HepG2 (cell line): Measurements from ENCODE around the gene TTBK1. TPM values are rescaled to one million over a fixed set of nuclear protein-coding genes. Genes with fewer than 3 reads are reported as not detected.

ENCODE experiments used
- ATAD3A ChIP-seq: sonication (generic); formaldehyde crosslinking; IDR thresholded peaks from 2 replicates; pipeline ENCODE4 v1.4.0; 2020; ENCODE audit warnings: missing genetic modification reagents
- ETV6 ChIP-seq: sonication (generic); formaldehyde crosslinking; conservative IDR thresholded peaks from 2 replicates; pipeline ENCODE4 v1.4.0; 2020; ENCODE audit warnings: missing genetic modification reagents
- FLYWCH1 ChIP-seq: sonication (generic); formaldehyde crosslinking; IDR thresholded peaks from 2 replicates; pipeline ENCODE4 v1.8.1; 2023; ENCODE audit warnings: mild to moderate bottlenecking, missing genetic modification reagents
- FOXA3 ChIP-seq: IDR thresholded peaks from 2 replicates; pipeline ENCODE4 v1.6.1; 2016; ENCODE audit warnings: missing genetic modification reagents, missing compliant biosample characterization
- MZF1 ChIP-seq: sonication (generic); formaldehyde crosslinking; IDR thresholded peaks from 2 replicates; pipeline ENCODE4 v1.8.1; 2023; ENCODE audit warnings: mild to moderate bottlenecking, missing genetic modification reagents, borderline replicate concordance
- NFKB2 ChIP-seq: sonication (generic); formaldehyde crosslinking; IDR thresholded peaks from 2 replicates; pipeline ENCODE4 v1.4.0; 2020; ENCODE audit warnings: missing genetic modification reagents, borderline replicate concordance
- PHB2 ChIP-seq: fragments of 450-650 bp; IDR thresholded peaks from 2 replicates; pipeline ENCODE4 v1.6.1; 2018; ENCODE audit not compliant: partially characterized antibody
- PHF5A ChIP-seq: IDR thresholded peaks from one replicate; pipeline ENCODE4 v1.6.1; 2018; ENCODE audit warnings: low read depth, missing genetic modification reagents; ENCODE audit not compliant: unreplicated experiment
- PPARG ChIP-seq: conservative IDR thresholded peaks from 2 replicates; pipeline ENCODE4 v1.6.1; 2016; ENCODE audit warnings: missing biosample characterization, missing genetic modification reagents
- REPIN1 ChIP-seq: sonication (generic); formaldehyde crosslinking; IDR thresholded peaks from 2 replicates; pipeline ENCODE4 v1.8.0; 2022; ENCODE audit warnings: missing genetic modification reagents, low read depth, mild to moderate bottlenecking, borderline replicate concordance
- SRSF9 ChIP-seq: fragments of 200-400 bp; formaldehyde crosslinking; IDR thresholded peaks from 2 replicates; pipeline ENCODE4 v1.6.1; 2018; ENCODE audit warnings: borderline replicate concordance, mild to moderate bottlenecking, low read depth, low read length; ENCODE audit not compliant: insufficient read depth, poor library complexity, severe bottlenecking
- XBP1 ChIP-seq: sonication (generic); formaldehyde crosslinking; IDR thresholded peaks from 2 replicates; pipeline ENCODE4 v1.5.0; 2020; ENCODE audit warnings: missing genetic modification reagents
- ZNF441 ChIP-seq: sonication (generic); formaldehyde crosslinking; IDR thresholded peaks from 2 replicates; pipeline ENCODE4 v1.7.0; 2021; ENCODE audit warnings: missing genetic modification reagents, borderline replicate concordance
- ZNF574 ChIP-seq: sonication (generic); formaldehyde crosslinking; IDR thresholded peaks from 2 replicates; pipeline ENCODE4 v1.4.0; 2020; ENCODE audit warnings: missing genetic modification reagents
- ZNF576 ChIP-seq: sonication (generic); formaldehyde crosslinking; IDR thresholded peaks from 2 replicates; pipeline ENCODE4 v1.4.0; 2020; ENCODE audit warnings: mild to moderate bottlenecking, missing genetic modification reagents
- ZNF589 ChIP-seq: sonication (generic); formaldehyde crosslinking; conservative IDR thresholded peaks from 2 replicates; pipeline ENCODE4 v1.8.0; 2022; ENCODE audit warnings: mild to moderate bottlenecking, moderate library complexity, missing genetic modification reagents
- ZNF614 ChIP-seq: IDR thresholded peaks from 2 replicates; pipeline ENCODE4 v1.6.1; 2018; ENCODE audit warnings: missing biosample characterization, missing genetic modification reagents, inconsistent platforms, borderline replicate concordance
- ZNF629 ChIP-seq: sonication (generic); formaldehyde crosslinking; conservative IDR thresholded peaks from 2 replicates; pipeline ENCODE4 v1.5.0; 2020; ENCODE audit warnings: missing genetic modification reagents
- ZNF710 ChIP-seq: sonication (generic); formaldehyde crosslinking; IDR thresholded peaks from 2 replicates; pipeline ENCODE4 v1.5.0; 2020; ENCODE audit warnings: mild to moderate bottlenecking, missing genetic modification reagents, borderline replicate concordance
- polyA plus RNA-seq, 8 experiments: library from polyadenylated mRNA; depleted of rRNA in 3 of 8; stranded (reverse) in 7 of 8; unstranded in 1 of 8; fragments of >200 nt; fragmentation: Illumina TruSeq in 4 of 8; extraction: Trizol in 4 of 8; gene quantifications; 2 replicates each; pipeline versions ENCODE4 v1.2.1 to v1.2.3, GENCODE V29; 2011 to 2016; ENCODE audit warnings: low read depth in 4 of 8, missing spikeins in 1 of 8, mixed read lengths in 1 of 8; ENCODE audit not compliant: insufficient read depth in 1 of 8
- total RNA-seq, 5 experiments: library from RNA; depleted of rRNA; stranded (reverse); fragments of >200 nt; fragmentation: Illumina TruSeq; extraction: Trizol; gene quantifications; 2 replicates each; pipeline ENCODE4 v1.2.3, GENCODE V29; 2016; ENCODE audit warnings: low read depth in 1 of 5
- TF ChIP-seq, protein P1 (sequence below): sonication (generic); formaldehyde crosslinking; IDR thresholded peaks from 2 replicates; pipeline ENCODE4 v1.5.0; 2020; ENCODE audit warnings: mild to moderate bottlenecking, missing genetic modification reagents
- TF ChIP-seq, protein P2 (sequence below): IDR thresholded peaks from 2 replicates; pipeline ENCODE4 v1.6.1; 2016; ENCODE audit warnings: low read depth, borderline replicate concordance

TTBK1 gene
- total and polyA plus RNA-seq, 2 of the 13 experiments (the other 11 are each of a cell fraction or from before 2014, with no cell fraction given), result 0.24 to 0.33 TPM

DNA sequence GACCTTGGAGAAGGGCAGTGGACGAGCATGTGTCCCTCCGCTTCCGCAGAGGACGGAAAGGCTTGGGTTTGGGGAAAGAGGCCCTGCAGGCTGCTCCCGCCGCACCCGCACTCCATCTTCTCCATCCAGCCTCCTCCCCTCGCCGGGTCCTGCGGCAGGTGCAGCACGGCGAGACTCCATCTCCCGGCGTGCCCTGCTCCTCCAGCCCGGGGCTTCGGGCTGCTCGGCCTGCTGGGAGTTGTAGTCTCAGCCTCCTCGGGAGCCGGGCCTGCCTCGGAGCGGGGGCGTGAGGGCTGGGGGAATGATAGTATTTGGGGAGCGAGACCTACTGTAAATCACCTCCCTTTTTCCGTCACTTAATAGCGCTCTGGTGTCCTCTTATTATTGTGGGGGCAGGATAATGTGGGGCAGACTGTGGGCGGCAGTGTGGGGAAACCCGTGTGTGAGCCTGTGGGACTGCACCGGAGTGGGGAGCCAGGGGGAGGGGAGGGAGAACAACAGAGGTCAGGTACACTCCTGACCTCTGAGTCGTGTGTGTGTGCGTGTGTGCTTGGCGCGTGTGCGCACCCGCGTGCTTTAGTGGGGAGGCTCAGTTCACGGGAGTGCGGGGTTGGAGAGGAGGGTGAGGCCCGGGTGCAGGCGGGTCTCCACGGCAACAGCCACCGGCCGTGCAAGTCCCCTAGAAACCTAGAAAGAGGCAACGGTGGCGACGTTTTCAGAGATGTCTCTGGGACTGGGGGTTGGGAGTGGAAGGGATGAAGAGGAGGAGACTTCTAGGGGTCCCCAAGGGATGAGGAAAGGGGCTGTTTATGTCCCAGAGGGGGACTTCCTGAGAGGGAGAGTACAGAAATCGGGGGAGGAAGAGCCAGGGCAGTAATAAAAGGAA lies 4.1 kb downstream of the TTBK1 start (continued):
- peak; percentile 94 for TF ChIP-seq ZNF574
- no peak; the same call in 1 of the 2 replicates for TF ChIP-seq NFKB2
- no peak for TF ChIP-seq ETV6
- TF ChIP-seq XBP1 (CRISPR knock-in tag), result no peak
- TF ChIP-seq SRSF9, result no peak
- TF ChIP-seq REPIN1 (CRISPR knock-in tag), result peak; percentile 54; the same call in 1 of the 2 replicates
- TF ChIP-seq FOXA3, result peak; percentile 46
- TF ChIP-seq ZNF710 (CRISPR knock-in tag), result no peak; the same call in 1 of the 2 replicates
- no peak for TF ChIP-seq ATAD3A
- 0 out of 2 replicates have a peak, but pooled peaks have one; percentile 45 for TF ChIP-seq ZNF576
- no peak for TF ChIP-seq FLYWCH1 (CRISPR knock-in tag)
- no peak for TF ChIP-seq MZF1 (CRISPR knock-in tag)
- TF ChIP-seq, protein P1, sequence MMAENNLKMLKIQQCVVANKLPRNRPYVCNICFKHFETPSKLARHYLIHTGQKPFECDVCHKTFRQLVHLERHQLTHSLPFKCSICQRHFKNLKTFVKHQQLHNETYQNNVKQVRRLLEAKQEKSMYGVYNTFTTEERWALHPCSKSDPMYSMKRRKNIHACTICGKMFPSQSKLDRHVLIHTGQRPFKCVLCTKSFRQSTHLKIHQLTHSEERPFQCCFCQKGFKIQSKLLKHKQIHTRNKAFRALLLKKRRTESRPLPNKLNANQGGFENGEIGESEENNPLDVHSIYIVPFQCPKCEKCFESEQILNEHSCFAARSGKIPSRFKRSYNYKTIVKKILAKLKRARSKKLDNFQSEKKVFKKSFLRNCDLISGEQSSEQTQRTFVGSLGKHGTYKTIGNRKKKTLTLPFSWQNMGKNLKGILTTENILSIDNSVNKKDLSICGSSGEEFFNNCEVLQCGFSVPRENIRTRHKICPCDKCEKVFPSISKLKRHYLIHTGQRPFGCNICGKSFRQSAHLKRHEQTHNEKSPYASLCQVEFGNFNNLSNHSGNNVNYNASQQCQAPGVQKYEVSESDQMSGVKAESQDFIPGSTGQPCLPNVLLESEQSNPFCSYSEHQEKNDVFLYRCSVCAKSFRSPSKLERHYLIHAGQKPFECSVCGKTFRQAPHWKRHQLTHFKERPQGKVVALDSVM, result peak; percentile 51; the same call in 1 of the 2 replicates
- no peak for TF ChIP-seq ZNF629 (CRISPR knock-in tag)
- TF ChIP-seq PHB2, result no peak
- TF ChIP-seq PPARG (CRISPR knock-in tag), result no peak
- 0 out of 2 replicates have a peak, but pooled peaks have one; percentile 26 for TF ChIP-seq ZNF589 (CRISPR knock-in tag)
- TF ChIP-seq, protein P2, sequence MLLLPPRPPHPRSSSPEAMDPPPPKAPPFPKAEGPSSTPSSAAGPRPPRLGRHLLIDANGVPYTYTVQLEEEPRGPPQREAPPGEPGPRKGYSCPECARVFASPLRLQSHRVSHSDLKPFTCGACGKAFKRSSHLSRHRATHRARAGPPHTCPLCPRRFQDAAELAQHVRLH (CRISPR knock-in tag), result peak; percentile 29
- peak; percentile 24; the same call in 1 of the 2 replicates for TF ChIP-seq ZNF614 (CRISPR knock-in tag)
- no peak for TF ChIP-seq ZNF441 (CRISPR knock-in tag)
- TF ChIP-seq PHF5A (CRISPR knock-in tag), result no peak
